Activated T-cell treated with anti-CD3 and anti-CD28 coated beads, Interleukin-2, amount 50 U/mL, for 48 hours (primary cell): ENCODE results near the gene FAM3A.
"Not testable (repeated sequence)": the region's sequence is repeated elsewhere in the genome, so short reads cannot be mapped to it uniquely, and the experiment has no call there.

Experiments used
- DNase-seq, 2 experiments: peaks; one replicate each; pipeline ENCODE4 v3.0.0-alpha.2; 2020

Gene FAM3A, protein sequence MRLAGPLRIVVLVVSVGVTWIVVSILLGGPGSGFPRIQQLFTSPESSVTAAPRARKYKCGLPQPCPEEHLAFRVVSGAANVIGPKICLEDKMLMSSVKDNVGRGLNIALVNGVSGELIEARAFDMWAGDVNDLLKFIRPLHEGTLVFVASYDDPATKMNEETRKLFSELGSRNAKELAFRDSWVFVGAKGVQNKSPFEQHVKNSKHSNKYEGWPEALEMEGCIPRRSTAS

DNA sequence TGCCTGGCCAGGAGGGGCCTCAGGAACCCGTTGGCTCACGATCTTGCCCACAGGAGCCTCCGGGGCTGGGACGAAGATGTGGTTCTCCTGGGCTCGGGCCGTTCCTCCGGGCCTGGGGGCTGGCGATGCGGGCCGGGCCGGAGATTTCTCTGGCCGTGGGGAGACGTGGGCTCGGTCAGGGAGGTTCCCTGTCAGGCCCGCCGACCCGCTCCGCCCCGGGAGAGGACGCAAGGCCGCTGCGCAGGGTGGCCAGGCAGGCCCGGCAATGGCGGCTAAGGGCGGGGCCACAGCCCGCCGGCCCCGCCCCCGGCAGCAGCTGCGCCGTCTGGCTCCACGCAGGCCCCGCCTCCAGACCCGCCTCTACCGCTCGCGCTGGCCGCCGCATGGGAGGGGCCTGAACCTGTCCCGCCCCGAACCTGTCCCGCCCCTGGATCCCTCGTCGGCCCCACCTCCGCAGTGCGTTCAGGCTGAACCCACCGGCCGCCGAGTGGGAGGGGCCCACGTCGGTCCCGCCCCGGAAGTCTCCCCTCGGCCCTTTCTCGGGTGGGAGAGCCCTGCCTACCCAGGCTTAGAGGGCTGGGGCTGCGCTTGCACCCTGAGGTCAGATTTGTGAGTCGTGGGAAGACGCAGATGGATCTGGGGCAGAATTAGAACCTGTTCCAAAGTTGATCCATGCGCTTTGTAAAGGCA lies at the start of gene FAM3A:
FAM3A (minus strand) TSS at position 267 of the 690 bp plus-strand sequence. CDS start 460 bp downstream, outside the sequence.
- peak; percentile 95 to 97 for DNase-seq

DNA sequence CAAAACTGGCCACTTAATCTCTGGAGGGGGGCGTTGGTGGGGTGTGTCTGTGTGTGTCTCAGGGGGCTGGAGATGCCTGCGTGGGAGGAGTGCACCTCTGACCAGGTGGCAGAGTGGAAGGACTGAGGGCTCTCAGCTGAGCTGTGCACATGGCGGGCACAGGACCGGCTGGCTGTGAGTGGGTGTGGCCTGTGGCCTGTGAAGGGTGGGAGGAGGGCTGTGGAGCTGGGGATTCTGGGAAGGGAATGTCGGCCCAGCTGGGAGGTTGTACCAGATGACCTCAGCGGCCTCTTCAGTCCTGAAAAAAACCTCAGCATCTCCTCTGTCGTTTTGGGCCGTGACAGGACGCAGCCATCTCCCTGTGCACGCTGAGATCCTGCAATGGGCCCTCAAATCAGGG lies 46.3 kb upstream of the FAM3A start:
- not testable (repeated sequence) for DNase-seq

DNA sequence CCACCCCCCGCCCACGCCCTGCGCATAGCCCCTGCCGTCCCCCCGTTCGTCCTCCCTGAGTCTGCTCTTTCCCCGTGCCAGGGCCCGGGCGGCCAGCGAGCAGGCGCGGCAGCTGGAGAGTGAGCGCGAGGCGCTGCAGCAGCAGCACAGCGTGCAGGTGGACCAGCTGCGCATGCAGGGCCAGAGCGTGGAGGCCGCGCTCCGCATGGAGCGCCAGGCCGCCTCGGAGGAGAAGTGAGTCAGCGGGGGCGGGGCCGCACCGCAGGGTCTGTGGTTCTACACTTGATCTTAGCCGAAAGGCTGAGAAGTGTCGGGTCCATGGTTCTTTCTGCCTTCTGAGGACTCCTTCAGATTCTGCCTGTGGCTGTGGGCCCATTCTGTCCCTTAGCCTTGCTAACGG lies 44.3 kb upstream of the FAM3A start:
- not testable (repeated sequence) for DNase-seq

DNA sequence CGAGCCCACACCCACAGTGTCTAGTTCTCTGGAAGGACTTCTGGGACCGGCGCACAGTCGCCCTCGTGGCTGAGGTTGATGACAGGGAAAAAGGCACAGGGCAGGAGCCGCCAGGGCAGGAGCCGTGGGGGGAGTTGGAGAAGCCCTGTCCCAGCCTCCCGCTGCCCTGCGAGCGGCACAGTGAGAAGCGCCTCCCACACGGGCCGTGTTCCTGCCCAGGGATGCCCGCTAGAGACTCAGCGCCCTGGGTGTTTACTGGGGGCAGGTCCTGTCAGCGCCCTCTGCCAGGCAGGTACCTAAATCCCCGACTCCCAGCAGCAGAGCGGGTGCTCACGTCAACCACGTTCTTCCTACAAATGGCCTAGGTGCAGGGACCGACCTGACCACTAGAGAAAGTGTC lies 42.9 kb upstream of the FAM3A start:
- DNase-seq = not testable (repeated sequence)

GRCh38 chrX:154558060-154558690 lies 42.1 kb upstream of the FAM3A start:
- not testable (repeated sequence) for DNase-seq

GRCh38 chrX:154552112-154552806 lies 36.2 kb upstream of the FAM3A start:
- DNase-seq = not testable (repeated sequence)

DNA sequence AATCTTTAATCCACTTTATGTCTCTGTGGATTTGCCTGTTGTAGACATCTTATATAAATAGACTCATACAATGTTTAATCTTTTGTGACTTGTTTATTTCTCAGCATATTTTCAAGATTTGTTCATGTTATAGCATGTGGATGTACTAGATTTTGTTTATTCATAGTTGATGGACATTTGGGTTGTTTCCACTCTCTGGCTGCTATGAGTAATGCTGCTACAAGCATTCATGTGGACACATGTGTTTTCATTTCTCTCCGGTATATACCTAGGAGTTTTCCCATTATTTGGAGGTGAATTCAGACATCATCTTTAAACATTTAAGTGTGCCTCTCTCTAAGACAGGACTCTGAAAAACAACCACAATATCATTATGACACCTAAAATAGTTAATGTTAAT lies 33.7 kb upstream of the FAM3A start:
- DNase-seq = no peak

- no peak for DNase-seq
Measured at GRCh38 chrX:154548028-154548316, 31.9 kb upstream of the FAM3A start.

- DNase-seq = peak; percentile 91 to 94
Measured at GRCh38 chrX:154547245-154548027, 31.4 kb upstream of the FAM3A start, which contains the start of gene IKBKG. TSS of gene IKBKG (plus strand) at chrX:154547620. CDS start at chrX:154552003, 4,383 bp downstream.

DNA sequence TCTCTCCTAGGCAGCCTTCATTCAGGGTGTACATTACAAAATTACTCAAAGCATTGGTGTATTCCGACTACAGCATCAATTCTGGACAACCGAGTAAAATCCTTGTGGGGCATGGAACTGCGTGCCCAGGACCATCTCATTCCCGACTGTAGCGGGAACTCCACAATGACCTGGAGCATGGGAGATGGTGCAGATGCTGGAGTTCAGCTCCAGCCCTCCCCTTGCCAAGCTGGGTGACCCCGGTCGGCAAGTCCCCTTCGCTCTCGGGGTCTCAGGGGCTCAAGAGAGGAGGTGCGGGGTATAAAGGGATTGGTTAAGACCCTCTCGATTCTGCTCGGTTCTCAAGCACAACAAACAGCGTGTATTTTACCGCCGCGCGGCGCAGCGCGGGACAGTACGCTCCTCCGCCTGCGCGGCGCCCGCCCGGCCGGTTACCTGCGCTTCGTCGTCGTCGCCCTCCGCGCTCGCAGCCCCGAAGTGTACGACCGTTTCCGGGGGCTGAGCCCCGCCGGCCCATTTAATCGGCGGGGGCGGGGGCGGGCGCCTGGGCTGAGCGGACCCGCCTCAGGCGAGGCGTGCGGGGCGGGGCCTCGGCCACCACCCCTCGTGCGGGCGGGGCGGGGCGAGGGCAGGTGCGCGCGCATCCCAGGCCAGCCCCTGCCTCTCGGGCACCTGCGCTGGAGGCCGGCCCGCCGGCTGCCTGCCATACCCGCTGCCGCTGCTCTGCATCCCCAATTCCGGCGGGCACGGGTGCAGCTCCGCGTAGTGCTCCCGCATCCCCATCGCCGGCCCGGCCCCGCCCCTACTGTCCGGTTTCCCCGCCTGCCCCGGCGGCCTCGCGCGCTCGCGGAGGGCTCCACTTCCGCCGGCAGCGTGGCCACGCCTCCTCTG lies 30.6 kb upstream of the FAM3A start, which contains the start of gene G6PD:
G6PD (minus strand) TSS at position 493 of the 891 bp plus-strand sequence. CDS start 691 bp downstream, outside the sequence.
- peak in 1 of 2 experiments; percentile 85 for DNase-seq

- no peak for DNase-seq
Measured at GRCh38 chrX:154545673-154546274, 29.7 kb upstream of the FAM3A start.

- DNase-seq = peak; percentile 48 to 53
Measured at GRCh38 chrX:154542723-154543424, 26.8 kb upstream of the FAM3A start.

- peak; percentile 62 to 73 for DNase-seq
Measured at GRCh38 chrX:154541896-154542722, 26.1 kb upstream of the FAM3A start.

GRCh38 chrX:154541589-154541895 lies 25.5 kb upstream of the FAM3A start:
- DNase-seq = no peak

GRCh38 chrX:154540897-154541535 lies 25.0 kb upstream of the FAM3A start:
- DNase-seq = no peak

- DNase-seq = not testable (repeated sequence)
Measured at GRCh38 chrX:154540365-154540764, 24.3 kb upstream of the FAM3A start.

- DNase-seq = no peak
Measured at GRCh38 chrX:154539077-154539476, 23.0 kb upstream of the FAM3A start.

GRCh38 chrX:154535892-154536291 lies 19.9 kb upstream of the FAM3A start:
- no peak for DNase-seq
